MM.1S (cell line): ENCODE results near the gene YPEL5.

Source experiments
- EZH2 ChIP-seq: fragments of 300-600 bp; sonication (generic); optimal IDR thresholded peaks from 2 replicates; pipeline ENCODE3; 2017; ENCODE audit warnings: low read depth, mild to moderate bottlenecking, antibody characterized with exemption, low read length, mixed read lengths
- TF ChIP-seq, protein P1 (sequence below): fragments of 300-600 bp; sonication (generic); IDR thresholded peaks from 2 replicates; pipeline ENCODE4 v1.5.1; 2016; ENCODE audit warnings: antibody characterized with exemption, low read length, mixed read lengths

GRCh38 chr2:30157616-30158015, 10.8 kb downstream of the YPEL5 start:
- TF ChIP-seq, protein P1, sequence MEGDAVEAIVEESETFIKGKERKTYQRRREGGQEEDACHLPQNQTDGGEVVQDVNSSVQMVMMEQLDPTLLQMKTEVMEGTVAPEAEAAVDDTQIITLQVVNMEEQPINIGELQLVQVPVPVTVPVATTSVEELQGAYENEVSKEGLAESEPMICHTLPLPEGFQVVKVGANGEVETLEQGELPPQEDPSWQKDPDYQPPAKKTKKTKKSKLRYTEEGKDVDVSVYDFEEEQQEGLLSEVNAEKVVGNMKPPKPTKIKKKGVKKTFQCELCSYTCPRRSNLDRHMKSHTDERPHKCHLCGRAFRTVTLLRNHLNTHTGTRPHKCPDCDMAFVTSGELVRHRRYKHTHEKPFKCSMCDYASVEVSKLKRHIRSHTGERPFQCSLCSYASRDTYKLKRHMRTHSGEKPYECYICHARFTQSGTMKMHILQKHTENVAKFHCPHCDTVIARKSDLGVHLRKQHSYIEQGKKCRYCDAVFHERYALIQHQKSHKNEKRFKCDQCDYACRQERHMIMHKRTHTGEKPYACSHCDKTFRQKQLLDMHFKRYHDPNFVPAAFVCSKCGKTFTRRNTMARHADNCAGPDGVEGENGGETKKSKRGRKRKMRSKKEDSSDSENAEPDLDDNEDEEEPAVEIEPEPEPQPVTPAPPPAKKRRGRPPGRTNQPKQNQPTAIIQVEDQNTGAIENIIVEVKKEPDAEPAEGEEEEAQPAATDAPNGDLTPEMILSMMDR: no peak
- no peak for TF ChIP-seq EZH2
